Measurements from ENCODE around the gene NT5C1A.

The NT5C1A gene

DNA sequence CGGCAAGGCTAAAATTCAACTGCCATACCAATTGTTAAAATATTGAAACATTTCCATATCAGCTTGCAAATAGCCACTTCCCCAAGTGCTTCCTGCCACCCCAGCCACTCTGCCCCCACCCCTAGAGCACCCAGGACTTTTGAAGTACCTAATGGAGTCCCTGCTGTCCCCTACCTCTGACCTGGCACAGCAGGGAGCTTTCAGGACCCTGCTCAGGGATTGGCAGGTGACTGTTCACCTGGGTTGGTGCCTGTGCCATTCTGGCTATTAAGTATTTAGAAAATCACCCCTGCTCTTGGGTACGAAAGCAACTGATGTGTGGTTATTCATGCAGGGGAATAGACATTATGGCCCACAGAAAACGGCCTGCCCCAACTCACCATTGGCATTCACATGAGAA is 28.4 kb upstream of the NT5C1A start:
- H3K4me3 ChIP-seq = no peak overlapping the region
- H3K27me3 ChIP-seq = peaks cover 0 to 4% of the 10 kb centered on the region in 2 donors
- DNase-seq = no peak
- H3K27ac ChIP-seq = no peak overlapping the region
- no peaks in the 10 kb centered on the region for H3K9me3 ChIP-seq
- H3K4me1 ChIP-seq = peaks cover 0 to 9% (median 6%) of the 10 kb centered on the region in 4 donors
- TF ChIP-seq, protein P1, sequence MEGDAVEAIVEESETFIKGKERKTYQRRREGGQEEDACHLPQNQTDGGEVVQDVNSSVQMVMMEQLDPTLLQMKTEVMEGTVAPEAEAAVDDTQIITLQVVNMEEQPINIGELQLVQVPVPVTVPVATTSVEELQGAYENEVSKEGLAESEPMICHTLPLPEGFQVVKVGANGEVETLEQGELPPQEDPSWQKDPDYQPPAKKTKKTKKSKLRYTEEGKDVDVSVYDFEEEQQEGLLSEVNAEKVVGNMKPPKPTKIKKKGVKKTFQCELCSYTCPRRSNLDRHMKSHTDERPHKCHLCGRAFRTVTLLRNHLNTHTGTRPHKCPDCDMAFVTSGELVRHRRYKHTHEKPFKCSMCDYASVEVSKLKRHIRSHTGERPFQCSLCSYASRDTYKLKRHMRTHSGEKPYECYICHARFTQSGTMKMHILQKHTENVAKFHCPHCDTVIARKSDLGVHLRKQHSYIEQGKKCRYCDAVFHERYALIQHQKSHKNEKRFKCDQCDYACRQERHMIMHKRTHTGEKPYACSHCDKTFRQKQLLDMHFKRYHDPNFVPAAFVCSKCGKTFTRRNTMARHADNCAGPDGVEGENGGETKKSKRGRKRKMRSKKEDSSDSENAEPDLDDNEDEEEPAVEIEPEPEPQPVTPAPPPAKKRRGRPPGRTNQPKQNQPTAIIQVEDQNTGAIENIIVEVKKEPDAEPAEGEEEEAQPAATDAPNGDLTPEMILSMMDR (IDR thresholded peaks at IDR 0.05) = no peak
- intact Hi-C loops (cut with DNase I; ENCODE audit: low total_unique reads) = no loop called here
- H3K36me3 ChIP-seq = no peaks in the 10 kb centered on the region

DNA sequence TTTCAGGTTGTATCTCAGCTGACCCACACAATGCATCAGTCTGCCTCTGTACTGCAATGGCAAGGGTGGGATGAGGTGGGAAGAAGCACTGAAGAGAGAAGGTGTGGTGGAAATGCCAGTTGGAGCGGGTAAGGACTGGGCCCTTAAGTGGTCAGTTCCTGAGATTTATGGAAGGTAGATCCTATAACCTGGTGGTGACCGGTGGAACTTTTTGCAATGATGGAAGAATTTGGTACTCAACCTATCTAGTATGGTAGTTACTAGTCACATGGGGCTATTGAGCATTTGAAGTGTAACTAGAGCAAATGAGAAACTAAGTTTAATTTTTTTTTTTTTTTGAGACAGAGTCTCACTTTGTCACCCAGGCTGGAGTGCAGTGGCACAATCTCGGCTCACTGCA is 27.5 kb upstream of the NT5C1A start:
- Histone ChIP-seq H3K27me3 (peaks cover 0 to 4% of the 10 kb centered on the region in 2 donors), H3K4me1 (peaks cover 0 to 9% (median 6%) of the 10 kb centered on the region in 4 donors), H3K4me3 (no peak overlapping the region), H3K9me3 (no peaks in the 10 kb centered on the region), H3K27ac (no peak overlapping the region), H3K36me3 (no peaks in the 10 kb centered on the region)
- TF ChIP-seq, protein P1 (IDR thresholded peaks at IDR 0.05) = no peak
- intact Hi-C loops (cut with DNase I; ENCODE audit: low total_unique reads) = no loop called here
- DNase-seq = no peak

DNA sequence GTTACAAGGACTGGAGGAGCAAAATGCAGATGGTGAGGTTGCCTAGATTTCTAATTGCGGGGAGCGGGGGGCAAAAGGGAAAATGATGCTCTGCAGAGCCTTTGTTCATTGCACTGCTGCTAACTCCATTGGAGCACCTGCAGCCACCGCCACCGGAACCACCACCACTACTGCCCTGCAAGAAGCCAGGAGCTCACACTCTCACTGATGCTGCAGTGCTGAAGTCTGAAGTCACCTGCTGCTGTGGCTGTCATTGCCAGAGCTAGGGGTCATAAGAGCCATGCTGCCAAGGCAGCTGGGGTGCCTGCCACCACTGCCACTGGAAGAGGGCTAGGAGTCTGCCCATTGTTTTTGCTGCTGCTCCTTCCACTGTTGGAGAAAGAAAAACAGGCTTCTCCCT is 26.7 kb upstream of the NT5C1A start:
- Histone ChIP-seq H3K4me1 (peaks cover 0 to 9% (median 6%) of the 10 kb centered on the region in 4 donors), H3K9me3 (no peaks in the 10 kb centered on the region), H3K36me3 (no peaks in the 10 kb centered on the region), H3K4me3 (no peak overlapping the region), H3K27me3 (peaks cover 0 to 4% of the 10 kb centered on the region in 2 donors), H3K27ac (no peak overlapping the region)
- intact Hi-C loops (cut with DNase I; ENCODE audit: low total_unique reads) = no loop called here
- no peak for DNase-seq
- TF ChIP-seq, protein P1 (IDR thresholded peaks at IDR 0.05) = no peak

DNA sequence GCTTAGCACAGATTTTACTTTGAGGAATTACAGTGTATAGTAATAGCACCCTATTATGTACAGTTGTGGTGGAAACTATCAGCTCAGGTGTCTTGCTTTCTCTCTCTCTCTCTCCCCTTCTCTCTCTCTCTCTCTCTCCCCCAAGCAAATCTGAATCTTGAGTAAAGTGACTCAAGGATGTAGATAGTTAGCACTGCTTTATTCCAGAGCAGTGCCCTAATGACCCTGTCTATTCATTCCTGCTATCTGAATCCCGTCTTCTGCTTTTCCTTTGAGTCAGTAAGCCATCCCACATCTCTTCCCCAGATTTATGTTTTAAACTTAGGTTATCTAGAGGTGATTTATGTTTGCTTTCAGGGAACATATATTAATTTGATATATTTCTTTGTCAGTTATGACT is 24.5 kb upstream of the NT5C1A start:
- intact Hi-C loops (cut with DNase I; ENCODE audit: low total_unique reads) = no loop called here
- Histone ChIP-seq H3K4me3 (no peak overlapping the region), H3K27me3 (peaks cover 0 to 21% of the 10 kb centered on the region in 2 donors), H3K36me3 (no peaks in the 10 kb centered on the region), H3K27ac (no peak overlapping the region), H3K9me3 (no peaks in the 10 kb centered on the region), H3K4me1 (peaks cover 0 to 21% (median 17%) of the 10 kb centered on the region in 4 donors)
- TF ChIP-seq, protein P1 (IDR thresholded peaks at IDR 0.05) = no peak
- no peak for DNase-seq

DNA sequence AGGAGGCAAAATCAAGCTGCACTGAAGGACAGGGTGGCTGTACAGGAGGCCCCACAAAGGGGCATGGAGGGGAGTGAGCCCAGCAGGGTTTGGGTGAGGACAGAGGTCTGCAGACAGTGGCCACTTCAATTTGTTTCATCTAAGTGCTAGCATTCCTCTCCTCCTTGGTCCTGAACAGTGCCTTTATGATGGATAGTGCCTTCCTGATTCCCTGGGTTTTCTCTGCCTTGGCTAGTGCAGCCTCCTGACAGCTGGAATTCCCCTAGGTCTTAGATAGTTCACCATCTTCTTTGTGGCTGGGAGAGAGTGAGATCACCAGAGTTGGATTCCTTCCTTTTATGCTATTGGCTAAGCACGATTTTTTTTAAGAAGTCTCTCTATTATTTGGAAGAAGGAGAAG is 23.1 kb upstream of the NT5C1A start:
- Histone ChIP-seq H3K4me3 (no peak overlapping the region), H3K36me3 (no peaks in the 10 kb centered on the region), H3K9me3 (no peaks in the 10 kb centered on the region), H3K27me3 (peaks cover 0 to 36% of the 10 kb centered on the region in 2 donors), H3K27ac (no peak overlapping the region), H3K4me1 (peaks cover 0 to 24% (median 18%) of the 10 kb centered on the region in 4 donors)
- no peak for DNase-seq
- intact Hi-C loops (cut with DNase I; ENCODE audit: low total_unique reads) = no loop called here
- TF ChIP-seq, protein P1 (IDR thresholded peaks at IDR 0.05) = no peak

DNA sequence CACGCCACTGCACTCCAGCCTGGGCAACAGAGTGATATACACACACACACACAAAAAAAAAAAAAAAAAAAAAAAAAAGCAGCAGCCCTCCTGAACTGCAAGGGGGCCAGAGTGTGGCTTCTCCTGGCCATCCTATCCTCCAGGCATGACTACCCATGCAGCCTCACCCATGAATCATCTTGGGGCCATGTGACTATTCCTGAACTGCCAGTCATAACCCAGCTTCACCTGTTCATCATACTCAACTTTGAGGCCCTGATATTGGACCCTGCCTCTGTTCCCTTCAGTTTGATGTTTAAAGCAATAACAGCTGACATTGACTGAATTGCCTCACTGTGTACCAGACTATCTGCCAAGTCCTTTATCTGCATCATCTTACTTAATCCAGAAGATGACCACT is 22.1 kb upstream of the NT5C1A start:
- TF ChIP-seq, protein P1 (IDR thresholded peaks at IDR 0.05) = no peak
- no peak overlapping the region for H3K27ac ChIP-seq
- peaks cover 0 to 46% of the 10 kb centered on the region in 2 donors for H3K27me3 ChIP-seq
- intact Hi-C loops (cut with DNase I; ENCODE audit: low total_unique reads) = no loop called here
- no peaks in the 10 kb centered on the region for H3K36me3 ChIP-seq
- DNase-seq = no peak
- no peaks in the 10 kb centered on the region for H3K9me3 ChIP-seq
- H3K4me3 ChIP-seq = no peak overlapping the region
- peaks cover 0 to 24% (median 18%) of the 10 kb centered on the region in 4 donors for H3K4me1 ChIP-seq

Measured in tibial artery (tissue), 4 donors.